Uterus (tissue), 2 donors: ENCODE measurements around the gene STAT6.

Source experiments
- CTCF ChIP-seq, 4 experiments: fragments of 200-600 bp in 2 of 4; fragments of 450-650 bp in 2 of 4; sonication (generic) in 2 of 4; IDR thresholded peaks; one replicate each; pipeline ENCODE4 v1.5.1; 2016 to 2019; ENCODE audit warnings: antibody characterized with exemption in 4 of 4, mild to moderate bottlenecking in 2 of 4, moderate library complexity in 1 of 4
- POLR2A ChIP-seq, 2 donors: fragments of 450-650 bp; IDR thresholded peaks; one replicate each; pipeline ENCODE4 v1.6.1; 2016; ENCODE audit warnings: antibody characterized with exemption in 2 of 2, mild to moderate bottlenecking in 1 of 2, moderate library complexity in 1 of 2

GRCh38 chr12:57159311-57159710 is 48.1 kb upstream of the STAT6 start:
- TF ChIP-seq CTCF (IDR thresholded peaks at IDR 0.05): no peak
- TF ChIP-seq POLR2A (IDR thresholded peaks at IDR 0.05): no peak
